ENCODE results near the gene AGAP3.

- TF ChIP-seq POLR2A (IDR thresholded peaks at IDR 0.05) (no peak), CTCF (IDR thresholded peaks at IDR 0.05) (no peak)
Observed at GRCh38 chr7:151193203-151193978, 107.1 kb downstream of the AGAP3 start.
